ENCODE data around the gene ZNF672. TPM values are rescaled to one million over a fixed set of nuclear protein-coding genes. Genes with fewer than 3 reads are reported as not detected.
A peak's percentile ranks its signal among the peaks of the same experiment; 100 is the strongest.

ZNF672 gene
- total RNA-seq, 1 donor from 2014 or later, result 30.9 TPM

DNA sequence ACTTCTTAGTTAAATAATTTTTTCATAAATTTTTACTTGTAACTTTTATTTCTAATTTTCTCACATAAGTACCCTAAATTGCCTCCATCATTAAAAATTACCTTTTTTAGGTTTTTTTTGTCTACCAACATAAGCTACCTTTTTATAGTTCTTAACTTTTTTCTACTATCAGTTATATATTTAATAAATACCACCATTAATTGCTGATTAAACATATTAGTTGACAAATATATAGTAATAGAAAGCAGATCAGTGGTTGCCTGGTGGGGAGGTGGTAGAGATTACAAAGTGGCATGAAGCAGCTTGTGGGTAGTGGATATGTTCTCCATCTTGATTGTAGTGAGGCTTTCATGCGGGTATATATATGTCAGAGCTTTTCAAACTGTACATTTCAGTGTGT is 6.2 kb upstream of the ZNF672 start:
- no peak overlapping the region for H3K4me3 ChIP-seq
- no peak for DNase-seq (ENCODE audit: low spot score in 2 of 2)
- TF ChIP-seq, protein P1, sequence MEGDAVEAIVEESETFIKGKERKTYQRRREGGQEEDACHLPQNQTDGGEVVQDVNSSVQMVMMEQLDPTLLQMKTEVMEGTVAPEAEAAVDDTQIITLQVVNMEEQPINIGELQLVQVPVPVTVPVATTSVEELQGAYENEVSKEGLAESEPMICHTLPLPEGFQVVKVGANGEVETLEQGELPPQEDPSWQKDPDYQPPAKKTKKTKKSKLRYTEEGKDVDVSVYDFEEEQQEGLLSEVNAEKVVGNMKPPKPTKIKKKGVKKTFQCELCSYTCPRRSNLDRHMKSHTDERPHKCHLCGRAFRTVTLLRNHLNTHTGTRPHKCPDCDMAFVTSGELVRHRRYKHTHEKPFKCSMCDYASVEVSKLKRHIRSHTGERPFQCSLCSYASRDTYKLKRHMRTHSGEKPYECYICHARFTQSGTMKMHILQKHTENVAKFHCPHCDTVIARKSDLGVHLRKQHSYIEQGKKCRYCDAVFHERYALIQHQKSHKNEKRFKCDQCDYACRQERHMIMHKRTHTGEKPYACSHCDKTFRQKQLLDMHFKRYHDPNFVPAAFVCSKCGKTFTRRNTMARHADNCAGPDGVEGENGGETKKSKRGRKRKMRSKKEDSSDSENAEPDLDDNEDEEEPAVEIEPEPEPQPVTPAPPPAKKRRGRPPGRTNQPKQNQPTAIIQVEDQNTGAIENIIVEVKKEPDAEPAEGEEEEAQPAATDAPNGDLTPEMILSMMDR (IDR thresholded peaks at IDR 0.05), result no peak
- intact Hi-C loops (cut with DNase I), result loop anchor here (5.0 kb wide), 1 partner anchor 1900 kb away; the partner anchor contains the start of gene AHCTF1
- peaks cover 0 to 7% of the 10 kb centered on the region in 2 donors for H3K4me1 ChIP-seq
- no peaks in the 10 kb centered on the region for H3K9me3 ChIP-seq
- no peak overlapping the region for H3K27ac ChIP-seq
- no peaks in the 10 kb centered on the region for H3K36me3 ChIP-seq
- H3K27me3 ChIP-seq, result no peaks in the 10 kb centered on the region

DNA sequence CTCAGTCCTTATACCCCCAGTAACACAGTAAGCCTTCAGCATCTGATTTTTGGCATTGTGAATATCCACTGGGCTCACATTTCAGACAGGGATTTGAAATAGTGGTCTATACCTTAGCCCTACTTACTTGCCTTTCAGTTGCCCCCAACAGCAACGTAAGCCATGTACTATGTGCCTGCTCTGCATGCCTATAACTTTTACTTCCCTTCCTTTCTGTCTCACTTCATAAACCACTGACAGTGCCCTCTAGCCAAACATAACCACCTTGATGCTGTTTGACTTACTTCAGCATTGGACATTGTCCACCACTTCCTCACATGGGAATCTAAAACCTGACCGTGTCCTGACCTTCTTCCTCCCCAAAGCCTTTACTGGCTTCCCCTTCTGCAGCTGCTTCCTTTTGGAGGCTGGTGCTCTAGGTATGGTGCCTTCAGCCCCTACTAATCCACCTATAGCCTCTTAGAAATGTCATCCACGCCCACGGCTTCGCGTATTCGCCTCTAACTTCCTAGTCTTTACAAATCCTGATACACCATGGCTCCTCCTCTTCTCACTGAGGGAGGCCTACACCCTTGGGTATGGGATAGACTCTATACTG is 3.6 kb upstream of the ZNF672 start:
- H3K36me3 ChIP-seq, result no peaks in the 10 kb centered on the region
- DNase-seq (ENCODE audit: low spot score in 2 of 2), result no peak
- no peak overlapping the region for H3K27ac ChIP-seq
- H3K27me3 ChIP-seq, result no peaks in the 10 kb centered on the region
- intact Hi-C loops (cut with DNase I), result loop anchor here (5.0 kb wide), 1 partner anchor 1902 kb away; the partner anchor contains the start of gene AHCTF1
- no peak overlapping the region for H3K4me3 ChIP-seq
- H3K4me1 ChIP-seq, result peaks cover 0 to 8% of the 10 kb centered on the region in 2 donors
- H3K9me3 ChIP-seq, result no peaks in the 10 kb centered on the region
- TF ChIP-seq, protein P1 (IDR thresholded peaks at IDR 0.05), result no peak

DNA sequence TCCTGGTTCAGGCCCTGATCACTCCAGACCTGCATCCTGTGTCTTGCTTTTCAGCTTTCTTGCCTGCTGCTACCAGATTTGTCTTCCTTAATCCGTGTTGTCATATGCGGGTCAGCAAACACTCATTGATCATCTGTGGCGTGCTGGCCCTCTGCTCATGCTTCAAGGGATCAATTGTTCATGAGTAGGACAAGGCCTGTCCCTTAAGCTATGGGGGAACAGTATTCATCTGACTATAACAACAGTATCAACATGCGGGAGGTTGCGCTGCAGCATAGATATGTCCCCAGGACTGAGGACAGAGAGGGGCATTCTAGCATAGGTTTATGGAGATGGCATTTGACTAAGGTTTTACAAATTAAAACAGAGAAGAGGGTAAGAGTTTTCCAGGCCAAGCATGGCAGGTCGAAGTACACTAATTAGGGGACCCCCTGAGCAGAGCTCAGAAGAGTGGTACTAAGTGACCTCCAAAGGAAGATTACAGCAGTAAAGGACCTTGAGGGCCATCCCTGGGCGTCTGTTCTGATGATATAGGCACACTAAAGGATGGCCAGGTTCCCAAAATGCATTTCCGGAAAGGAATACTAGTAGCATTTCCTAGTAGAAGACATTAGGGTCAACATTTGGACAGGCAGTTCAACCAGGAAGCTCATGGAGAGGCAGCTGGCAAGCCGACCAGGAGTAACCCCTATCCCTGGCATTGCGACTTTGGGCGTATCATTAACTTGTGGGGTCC is 811 bp upstream of the ZNF672 start:
- TF ChIP-seq, protein P1 (IDR thresholded peaks at IDR 0.05), result no peak
- Histone ChIP-seq H3K27ac (peak overlapping the region; percentile 100), H3K9me3 (no peaks in the 10 kb centered on the region)

DNA sequence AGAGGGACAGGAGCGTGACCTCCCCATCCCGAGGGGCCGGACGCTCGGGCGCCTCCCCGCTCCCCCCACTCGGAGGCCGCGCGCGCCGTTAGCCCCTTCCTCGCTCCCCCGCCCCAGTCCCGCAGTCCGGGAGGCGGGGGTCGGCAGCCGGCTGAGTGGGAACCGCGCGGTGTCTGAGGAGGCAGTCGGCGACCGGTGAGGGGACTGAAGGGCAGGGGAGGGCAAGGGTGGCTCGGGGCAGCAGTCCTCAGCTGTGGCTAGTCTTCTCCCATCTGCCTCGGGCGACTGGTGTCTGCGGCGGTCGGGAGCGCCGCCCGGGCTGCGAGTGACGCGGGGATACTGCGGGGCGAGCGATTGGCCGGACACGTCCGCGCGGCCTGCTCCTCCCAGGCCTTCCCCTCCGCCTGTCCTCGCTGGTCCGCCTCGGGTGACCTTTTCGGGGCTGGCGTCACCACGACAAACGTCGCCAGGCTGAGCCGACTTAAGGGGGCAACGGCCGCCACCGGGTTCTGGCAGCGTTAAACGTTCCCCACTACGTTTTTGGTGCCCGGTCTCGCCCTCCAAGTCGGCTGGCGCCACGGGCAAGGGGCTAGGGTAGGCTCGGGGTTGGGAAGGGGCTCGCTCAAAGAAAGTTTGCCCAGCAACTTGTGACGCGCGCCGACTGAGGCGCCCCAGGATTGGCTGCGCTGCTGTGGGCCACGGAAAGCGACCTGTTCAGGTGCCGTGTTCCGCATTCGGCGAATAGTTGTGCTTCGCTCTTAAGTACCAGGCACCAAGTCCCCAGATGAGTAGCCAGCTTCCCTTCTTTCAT is 538 bp downstream of the ZNF672 start:
- Histone ChIP-seq H3K36me3 (no peaks in the 10 kb centered on the region), H3K27ac (peak overlapping the region; percentile 100), H3K4me1 (peaks cover 0 to 25% of the 10 kb centered on the region in 2 donors), H3K9me3 (no peaks in the 10 kb centered on the region), H3K27me3 (no peaks in the 10 kb centered on the region), H3K4me3 (peak overlapping the region; percentile 83 to 88)
- TF ChIP-seq, protein P1 (IDR thresholded peaks at IDR 0.05), result no peak
- peak; percentile 71 to 95 for DNase-seq (ENCODE audit: low spot score in 2 of 2)
- intact Hi-C loops (cut with DNase I), result loop anchor here (1.0 kb wide), 4 partner anchors 12 to 68 kb away; partner anchors contain the start of gene PGBD2

More for the DNA sequence above, 811 bp upstream of the ZNF672 start:
- Histone ChIP-seq H3K4me3 (peak overlapping the region; percentile 83 to 88), H3K36me3 (no peaks in the 10 kb centered on the region), H3K4me1 (peaks cover 0 to 19% of the 10 kb centered on the region in 2 donors), H3K27me3 (no peaks in the 10 kb centered on the region)
- peak in 1 of 2 donors; percentile 64 for DNase-seq (ENCODE audit: low spot score in 2 of 2)
- intact Hi-C loops (cut with DNase I), result no loop called here

DNA sequence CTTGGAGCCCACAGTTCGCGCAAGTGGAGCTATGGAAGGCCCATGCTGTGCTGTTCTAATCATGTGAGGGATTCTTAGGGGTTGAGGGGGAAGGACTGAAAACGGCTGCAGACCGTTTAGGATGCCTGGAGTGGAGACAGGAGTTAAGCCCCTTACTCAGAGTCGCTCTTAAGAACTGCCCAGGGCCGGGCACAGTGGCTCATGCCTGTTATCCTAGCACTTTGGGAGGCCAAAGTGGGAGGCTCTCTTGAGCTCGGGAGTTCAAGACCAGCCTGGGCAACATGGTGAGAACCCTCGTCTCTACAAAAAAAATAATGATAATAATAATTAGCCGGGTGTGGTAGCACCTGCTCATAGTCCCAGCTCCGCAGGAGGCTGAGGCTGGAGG is 1.1 kb downstream of the ZNF672 start:
- Histone ChIP-seq H3K4me1 (peaks cover 0 to 25% of the 10 kb centered on the region in 2 donors), H3K9me3 (no peaks in the 10 kb centered on the region), H3K27me3 (no peaks in the 10 kb centered on the region), H3K4me3 (peak overlapping the region; percentile 83 to 88), H3K27ac (peak overlapping the region; percentile 100), H3K36me3 (no peaks in the 10 kb centered on the region)
- no peak for DNase-seq (ENCODE audit: low spot score in 2 of 2)
- TF ChIP-seq, protein P1 (IDR thresholded peaks at IDR 0.05), result no peak
- intact Hi-C loops (cut with DNase I), result no loop called here
